Hematopoietic multipotent progenitor cell treated with erythropoietin and hydrocortisone succinate and interleukin-3 and kit ligand, for 6 days (in vitro differentiated cells): Measurements from ENCODE around the gene TSACC.
A peak's percentile ranks its signal among the peaks of the same experiment; 100 is the strongest.

Experiments
- DNase-seq: peaks from one replicate; pipeline ENCODE4 v3.0.0-alpha.2; 2015

The TSACC gene

DNA sequence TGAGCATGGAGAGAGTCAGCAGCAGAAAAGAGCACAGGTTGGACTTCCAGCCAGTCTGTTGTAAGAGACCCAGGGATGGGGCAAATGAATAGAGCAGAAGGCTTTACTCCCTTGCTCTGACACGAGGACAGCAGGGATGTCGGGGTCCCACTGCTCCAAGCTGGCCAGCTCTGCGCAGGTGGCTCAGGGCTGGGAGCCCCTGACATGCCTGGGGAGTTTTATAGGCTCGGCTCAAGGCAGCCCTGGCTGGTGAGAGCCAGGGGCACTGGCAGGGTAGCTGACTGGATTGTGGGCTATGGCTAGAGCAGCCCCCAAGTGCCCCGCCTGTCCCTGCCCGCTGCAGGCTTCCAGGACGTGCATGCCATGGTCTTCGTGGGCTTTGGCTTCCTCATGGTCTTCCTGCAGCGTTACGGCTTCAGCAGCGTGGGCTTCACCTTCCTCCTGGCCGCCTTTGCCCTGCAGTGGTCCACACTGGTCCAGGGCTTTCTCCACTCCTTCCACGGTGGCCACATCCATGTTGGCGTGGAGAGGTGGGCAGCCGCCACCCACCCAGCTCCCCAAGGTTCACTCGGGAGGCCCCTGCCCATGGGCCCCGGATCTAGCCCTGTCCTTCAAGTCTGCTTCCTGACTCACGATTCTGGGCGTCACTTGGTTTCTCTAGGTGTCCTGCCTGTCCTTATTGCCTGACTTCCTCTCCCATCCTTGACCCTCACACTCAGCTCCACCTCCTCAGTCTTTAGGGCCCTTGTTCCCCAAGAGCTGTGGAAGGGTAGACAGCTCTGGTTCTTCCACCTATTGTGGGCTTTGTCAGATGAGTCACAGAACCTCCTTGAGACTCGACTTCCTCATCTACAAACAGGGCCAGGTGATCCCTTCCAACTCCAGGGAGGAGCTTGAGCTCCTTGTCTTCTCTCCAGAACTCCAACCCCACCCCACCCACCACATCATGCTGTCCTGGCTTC lies 38.9 kb downstream of the TSACC start:
- DNase-seq: no peak

DNA sequence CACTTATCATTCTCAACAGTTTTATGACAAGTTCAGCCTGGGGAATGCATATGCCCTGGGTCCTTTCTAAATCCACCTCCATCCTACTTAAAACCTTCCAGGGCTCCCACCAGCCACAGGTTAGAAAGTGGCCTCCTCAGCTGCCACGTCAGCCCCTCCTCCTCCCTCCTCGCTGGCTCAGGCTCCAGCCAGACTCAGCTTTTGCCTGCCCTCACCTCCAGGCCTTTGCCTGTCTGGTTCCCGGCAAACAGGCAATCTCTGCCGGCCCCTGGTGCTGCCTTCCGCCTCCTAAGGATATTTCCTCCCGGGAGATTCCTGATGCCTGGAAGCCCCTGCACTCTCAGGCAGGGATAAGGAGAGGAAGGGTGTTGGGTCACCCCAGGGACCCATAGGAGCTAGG lies 40.2 kb downstream of the TSACC start:
- no peak for DNase-seq

DNA sequence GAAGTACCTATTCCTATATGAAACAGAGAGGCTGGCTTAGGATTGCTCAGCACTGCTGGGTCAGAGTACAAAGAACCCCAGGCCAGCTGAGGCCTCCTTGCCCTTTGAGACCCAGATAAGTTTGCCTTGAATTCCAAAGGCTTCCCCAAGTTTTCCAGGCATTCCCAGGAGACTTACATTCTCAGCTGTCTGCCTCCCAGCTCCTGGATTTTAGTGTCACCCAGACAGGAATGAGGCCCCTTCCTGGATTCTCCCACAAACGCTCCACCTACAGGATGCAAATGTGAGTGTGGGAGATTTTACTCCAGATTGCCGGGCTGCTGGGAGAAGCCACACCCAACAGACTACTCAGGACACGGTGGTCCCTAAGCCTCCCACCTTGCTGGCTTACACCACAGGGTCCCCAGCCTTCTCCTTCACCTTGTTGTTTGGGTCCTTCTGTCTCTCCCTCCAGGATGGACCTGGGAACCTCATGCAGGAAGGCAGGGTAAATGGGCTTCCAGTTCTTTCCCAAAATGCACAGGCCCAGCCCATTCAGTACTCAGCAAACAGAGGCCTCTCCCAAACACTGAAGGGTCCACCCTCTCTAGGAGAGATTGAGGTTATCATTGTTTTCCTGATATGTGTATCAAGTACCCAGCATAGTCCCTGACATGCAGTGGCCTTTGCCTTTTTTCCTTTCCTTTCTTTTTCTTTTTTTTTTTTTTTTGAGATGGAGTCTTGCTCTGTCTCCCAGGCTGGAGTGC lies 41.3 kb downstream of the TSACC start:
- DNase-seq: no peak

DNA sequence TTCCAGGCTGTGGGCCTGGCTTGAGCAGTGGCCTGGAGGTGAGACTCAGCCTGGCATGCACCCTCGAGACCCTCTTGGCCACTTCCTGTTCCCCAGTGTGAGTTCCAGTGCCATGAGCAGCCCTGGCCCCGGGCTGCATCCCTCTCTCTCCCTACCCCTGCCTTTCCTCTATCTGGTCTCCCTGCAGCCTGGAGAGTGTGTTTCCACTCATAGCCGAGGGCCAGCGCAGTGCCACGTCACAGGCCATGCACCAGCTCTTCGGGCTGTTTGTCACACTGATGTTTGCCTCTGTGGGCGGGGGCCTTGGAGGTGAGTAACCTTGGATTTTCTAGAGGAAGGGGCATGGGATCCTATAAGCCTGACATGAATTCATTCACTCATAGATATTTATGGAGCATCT lies 44.2 kb downstream of the TSACC start:
- DNase-seq: no peak

DNA sequence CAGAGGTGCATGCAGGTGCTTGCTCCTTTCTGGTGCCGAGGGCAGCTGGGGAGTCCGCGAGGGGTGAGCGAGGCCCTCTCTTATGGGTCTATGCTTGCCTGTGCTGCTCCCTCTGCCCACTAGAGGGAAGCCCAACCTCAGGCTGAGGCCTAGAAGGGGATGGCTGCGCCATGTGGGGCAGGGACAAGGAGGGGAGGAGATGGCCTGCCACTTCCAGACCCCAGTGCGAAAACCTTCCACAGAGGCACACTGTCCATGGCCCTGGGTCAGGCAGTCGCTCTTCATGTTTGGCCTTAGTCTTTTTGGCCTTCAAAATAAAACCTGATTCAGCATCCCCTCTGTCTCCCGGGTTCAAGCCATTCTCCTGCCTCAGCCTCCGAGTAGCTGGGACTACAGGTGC lies 44.7 kb downstream of the TSACC start:
- peak; percentile 80 for DNase-seq

DNA sequence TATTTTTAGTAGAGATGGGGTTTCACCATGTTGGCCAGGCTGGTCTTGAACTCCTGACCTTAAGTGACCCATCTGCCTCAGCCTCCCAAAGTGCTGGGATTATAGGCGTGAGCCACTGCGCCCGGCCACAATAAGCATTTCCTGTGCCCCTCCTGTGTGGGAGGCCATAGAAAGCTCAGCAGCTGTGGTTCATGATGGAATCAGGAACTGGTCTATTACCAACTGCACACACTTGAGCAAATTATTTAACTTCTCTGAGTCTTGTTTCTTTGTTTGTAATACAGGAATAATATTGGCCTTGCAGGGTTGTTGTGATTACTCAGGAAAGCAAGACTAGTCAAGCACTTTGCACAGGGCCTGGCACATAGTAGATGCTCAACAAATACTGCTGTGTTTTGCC lies 45.7 kb downstream of the TSACC start:
- DNase-seq: no peak

DNA sequence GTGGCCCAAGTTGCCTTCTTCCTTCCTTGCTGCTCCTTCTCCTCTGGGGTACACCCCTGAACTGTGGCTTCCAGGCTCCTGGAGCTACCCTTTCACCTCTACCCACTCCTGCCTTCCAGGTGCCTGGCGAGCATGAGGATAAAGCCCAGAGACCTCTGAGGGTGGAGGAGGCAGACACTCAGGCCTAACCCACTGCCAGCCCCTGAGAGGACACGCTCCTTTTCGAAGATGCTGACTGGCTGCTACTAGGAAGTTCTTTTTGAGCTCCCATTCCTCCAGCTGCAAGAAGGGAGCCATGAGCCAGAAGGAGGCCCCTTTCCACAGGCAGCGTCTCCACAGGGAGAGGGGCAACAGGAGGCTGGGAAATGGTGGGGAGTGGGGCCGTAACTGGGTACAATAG lies 46.3 kb downstream of the TSACC start:
- DNase-seq: no peak

DNA sequence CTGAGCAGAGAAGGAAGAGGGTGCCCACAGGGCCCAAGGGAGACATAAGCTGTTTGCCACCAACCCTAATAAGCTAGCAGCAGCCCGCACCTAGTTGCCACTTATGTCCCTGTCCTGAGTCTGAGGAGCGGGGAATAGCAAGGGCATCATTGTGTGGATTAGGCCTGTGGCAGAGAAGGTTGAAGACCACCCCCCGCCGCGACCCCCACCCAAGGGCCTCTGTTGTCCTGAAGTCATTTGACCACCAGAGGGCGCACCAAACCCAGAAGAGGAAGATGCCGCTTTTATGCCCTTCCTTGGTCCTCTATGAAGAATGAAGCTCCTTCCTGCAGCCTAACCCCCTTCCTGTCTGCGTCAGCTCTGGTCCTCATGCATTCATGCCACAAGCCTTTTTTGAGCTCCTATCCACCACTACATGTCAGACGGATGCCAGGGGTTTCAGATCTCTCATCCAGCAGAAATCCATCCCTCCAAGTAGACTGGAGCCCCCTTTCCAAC lies 47.3 kb downstream of the TSACC start:
- peak; percentile 89 for DNase-seq

DNA sequence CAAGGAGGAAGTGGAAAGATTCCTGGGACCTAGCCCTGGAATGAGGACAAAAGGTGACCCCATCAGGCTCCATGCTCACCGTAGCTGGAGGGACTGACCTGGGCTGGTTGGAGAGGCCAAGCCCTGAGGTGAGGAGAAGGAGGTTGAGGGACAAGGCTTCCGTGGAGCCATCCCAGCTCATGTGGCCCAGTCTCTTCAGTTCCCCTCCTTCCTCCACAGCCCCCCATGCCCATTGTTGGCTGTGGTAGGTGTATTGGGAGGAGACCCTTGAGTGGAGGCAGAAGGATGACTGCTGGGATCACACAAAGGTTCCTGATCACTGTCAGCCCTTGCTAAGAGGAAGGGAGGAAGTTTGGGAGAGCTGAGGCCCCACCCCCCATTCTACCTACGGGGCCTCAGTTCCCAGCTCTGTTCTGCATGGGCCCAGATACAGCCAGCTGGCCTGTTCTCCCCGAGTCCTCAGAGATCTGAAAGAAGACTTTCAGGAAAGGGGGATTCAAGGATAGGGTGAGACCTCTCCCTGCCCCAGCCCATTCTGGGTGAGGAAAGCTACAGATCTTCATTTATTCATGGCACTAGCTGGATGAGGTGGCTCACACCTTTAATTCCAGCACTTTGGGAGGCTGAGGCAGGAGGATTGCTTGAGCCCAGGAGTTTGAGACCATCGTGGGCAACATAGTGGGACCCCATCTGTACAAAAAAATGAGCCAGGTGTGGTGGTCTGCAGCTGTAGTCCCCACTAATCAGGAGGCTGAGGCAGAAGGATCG lies 48.0 kb downstream of the TSACC start:
- DNase-seq: no peak

DNA sequence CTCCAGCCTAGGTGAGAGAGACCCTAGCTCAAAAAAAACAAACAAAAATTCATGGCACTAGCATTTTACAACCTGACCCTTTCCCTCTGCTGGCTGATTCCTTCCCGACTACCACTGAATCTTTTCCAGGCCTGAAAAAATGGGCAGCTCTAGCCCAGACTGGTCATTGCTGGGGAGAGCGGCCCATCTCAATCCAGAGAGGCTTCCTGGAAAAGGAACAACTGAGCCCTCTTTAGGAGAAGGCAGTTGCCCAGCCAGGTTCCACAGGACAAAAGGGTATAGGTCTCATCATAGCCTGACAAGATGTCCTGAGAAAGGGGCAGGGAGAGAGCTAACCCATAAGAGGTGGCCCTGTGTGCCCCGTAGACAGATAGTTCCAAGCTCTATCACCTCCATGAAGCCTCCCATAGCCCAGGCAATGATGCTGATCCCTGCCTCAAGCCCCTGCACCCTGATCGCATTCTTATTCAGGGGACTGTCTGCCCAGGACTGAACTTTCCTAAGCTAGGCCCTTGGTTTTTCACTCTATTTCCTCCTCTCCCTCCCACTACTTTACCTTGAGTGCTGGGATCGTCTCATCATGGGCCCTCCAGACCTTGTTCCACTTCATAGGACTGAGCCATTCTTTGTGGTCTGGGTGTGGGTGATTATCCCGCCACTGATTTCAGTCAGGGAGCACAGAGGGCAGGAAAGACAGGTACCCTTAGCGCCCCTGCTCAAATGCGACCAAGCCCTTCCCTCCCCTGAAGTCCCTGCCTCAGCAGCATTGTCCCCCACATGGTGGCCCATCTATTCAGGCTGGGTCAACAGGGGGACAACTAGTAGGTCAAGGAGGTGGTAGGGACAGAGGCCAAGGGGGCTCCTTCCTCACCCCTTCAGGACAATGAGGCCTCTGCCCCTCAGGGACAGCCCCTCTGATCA lies 48.9 kb downstream of the TSACC start:
- DNase-seq: no peak

DNA sequence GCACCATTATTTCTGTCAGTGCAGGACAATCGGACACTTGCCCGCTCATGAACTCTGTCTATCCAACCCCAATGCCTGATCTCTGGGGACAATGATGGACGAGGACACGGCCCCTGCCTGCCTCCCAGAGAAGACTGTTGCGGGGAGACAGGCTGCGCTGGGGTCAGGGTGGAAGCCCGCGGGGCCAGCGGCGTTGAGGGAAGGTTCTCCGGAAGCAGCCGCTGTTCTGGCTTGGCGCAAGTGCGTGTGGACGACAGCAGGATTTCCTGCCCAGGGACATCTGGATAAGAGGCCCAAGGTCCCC lies 49.5 kb downstream of the TSACC start:
- DNase-seq: no peak

DNA sequence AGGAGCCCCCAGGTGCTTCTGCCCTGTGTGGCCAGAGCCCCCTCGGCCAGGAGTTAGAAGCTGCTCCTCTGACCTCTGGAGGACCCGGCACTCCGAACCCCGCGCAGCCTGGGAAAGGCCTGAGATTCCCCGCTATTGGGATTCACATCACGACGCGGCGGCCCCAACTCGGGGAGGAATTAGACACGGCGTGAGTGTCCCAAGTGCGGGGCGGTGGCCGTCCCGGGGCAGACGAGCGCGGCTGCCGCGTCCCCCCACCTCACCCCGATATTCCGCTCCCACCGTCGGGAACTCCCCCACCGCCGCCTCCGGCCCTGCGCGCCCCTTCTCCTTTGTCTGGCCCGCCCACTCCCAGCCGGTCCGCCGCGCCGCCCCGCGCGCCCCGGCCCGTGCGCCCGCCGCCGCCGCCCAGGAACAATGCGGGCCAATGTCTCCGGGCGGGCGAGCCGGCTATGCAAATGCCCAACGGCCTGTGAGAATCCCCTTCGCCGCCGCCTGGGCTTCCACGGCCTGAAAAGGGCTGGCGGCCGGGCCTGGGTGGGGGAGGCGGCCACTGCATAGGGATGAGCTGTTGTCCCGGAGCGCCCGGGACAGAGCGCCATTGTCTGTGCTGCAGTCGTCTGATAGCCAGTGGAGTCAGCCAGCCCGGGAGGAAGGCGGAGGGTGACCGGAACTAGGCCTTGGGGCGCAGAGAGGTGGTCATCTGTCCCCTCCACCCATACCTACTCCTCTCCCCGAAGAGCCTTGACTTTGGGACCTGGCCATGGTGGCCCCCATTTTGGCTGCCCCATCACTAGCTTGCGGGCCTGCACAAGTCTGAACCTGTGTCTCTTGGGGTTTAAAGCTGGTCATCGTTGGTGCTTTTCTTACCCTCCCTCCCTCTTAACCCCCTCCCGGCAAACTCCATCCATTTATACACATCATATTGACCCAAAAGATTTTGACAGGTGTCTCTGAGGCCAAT lies 50.1 kb downstream of the TSACC start:
- DNase-seq: no peak

DNA sequence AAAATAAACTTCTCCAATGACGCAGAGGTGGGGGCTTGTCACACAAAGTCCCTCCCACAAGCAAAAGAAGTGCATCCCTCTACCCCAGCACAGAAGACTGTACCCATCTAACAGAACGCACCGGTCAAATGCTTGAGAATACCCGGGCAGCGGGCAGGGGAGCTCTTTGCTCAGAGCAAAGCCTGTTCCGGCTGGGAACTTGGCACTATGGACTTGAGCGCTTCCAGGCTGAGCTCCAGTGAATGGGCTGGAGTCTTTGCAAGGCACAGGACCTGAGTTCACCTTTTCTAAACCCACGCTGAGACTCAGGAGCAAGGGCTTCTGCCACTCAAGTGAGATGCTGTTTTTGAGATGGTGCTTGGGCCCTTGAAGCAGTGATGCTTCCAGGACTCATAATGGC lies 51.0 kb downstream of the TSACC start:
- no peak for DNase-seq

DNA sequence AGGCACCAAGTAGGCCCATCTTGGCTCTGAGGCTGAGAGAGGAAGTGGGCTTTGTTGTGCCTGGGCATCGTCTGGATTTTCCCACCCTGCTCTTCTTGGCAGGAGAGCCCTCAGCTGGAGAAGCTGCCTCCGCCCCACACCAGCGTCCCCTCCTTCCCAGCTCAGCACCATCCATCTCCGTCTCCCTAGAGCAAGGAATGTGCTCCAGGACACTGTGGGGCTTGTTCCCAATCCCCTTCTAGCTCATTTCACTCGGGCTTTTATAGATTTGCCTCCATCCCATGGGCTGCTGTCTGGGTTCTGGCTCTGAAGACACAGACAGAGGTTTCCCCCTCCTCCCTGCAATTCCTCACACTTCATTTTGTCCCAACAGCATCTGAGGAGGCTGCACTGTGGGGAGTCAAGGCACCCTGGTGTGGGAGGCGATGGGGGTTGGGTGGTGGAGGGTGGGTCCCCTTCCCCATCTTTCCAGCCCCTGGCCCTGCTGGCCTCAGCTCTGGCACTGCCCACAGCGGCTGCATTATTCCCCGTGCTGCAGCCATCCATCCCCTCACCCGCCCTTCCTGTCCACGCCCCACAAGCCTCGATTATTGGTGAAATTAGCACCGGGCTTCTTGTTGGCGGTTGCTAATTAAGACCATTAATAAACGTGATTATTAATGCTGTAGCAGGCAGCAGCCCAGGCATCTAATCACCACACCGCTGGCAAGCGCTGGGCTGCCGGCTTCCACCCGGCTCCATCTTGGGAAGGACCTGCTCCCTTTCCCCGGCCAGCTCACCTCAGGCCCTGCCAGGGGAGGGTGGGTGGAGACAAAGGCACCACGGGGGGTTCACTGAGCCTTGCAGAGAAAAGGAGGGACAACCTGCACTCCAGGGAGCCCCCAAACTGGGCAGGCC lies 52.4 kb downstream of the TSACC start:
- no peak for DNase-seq

DNA sequence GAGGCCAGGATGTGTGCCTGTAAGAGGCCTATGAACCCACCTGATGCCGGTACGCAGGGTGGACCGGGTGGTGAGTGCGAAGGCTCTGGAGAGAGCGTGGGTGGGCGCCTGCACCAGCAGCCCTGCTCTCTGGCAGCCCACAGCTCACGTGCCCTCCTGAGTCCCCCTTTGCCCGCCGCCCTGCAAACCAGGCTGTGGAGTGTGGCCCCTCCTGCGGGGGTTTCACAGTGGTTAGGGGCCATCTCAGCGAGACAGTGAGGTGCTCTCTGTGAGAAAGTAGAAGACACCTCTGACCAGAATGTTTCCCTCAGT lies 53.0 kb downstream of the TSACC start:
- no peak for DNase-seq

DNA sequence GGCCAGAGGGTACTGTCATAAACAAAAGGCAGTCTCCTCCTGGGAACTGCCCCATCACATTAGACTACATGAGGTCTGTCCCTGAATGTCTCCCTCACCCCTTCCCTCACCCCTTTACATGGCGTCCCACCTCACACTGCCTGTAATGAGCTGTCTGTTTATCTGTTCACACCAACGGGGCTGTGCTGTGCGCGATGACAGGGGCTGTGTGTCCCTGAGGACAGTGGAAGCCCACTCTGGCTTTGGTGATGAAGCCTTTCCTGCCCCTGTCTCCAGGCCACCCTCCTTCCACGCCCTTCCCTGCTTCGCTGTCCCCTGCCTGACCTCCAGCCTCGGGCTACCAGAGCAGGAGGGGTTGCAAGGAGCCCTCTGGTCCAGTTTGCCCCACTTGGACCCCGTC lies 53.4 kb downstream of the TSACC start:
- no peak for DNase-seq

DNA sequence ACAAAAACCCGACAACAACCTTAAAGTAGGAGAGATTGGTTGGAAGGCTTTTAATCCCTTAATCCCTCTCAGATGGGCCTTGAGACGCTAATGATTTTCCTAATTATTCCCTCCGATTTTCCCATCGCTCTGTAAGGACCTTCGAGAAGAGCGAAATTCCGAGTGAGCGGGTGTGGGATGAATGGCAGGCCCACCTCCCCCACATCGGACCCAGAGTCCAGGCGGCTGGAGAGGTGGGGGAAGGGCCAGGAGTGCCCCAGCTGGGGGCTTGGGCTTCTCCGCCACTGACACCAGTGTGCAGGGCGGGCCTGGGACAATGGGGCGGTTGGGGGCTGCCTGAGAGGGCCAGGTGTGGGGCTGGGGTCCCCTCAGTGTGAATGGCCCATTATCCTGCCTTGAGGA lies 54.1 kb downstream of the TSACC start:
- no peak for DNase-seq

DNA sequence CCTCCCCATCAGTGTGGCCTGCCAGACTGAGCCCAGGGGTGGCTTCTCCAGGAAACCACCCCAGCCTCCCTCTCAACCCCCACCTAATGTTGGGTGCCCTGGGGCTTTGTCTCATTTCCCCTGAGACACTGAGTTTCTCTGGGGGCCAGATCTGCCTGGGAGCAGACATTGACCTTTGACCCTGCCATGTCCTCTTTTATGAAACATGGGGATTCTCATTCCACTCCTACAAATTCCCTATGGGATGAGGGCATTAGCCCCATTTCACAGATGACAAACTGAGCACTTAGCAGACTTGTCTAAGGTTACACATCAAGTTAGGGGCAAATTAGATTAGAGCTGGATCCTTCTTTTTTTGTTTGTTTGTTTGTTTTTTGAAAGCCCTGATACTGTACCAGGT lies 54.8 kb downstream of the TSACC start:
- DNase-seq: no peak

DNA sequence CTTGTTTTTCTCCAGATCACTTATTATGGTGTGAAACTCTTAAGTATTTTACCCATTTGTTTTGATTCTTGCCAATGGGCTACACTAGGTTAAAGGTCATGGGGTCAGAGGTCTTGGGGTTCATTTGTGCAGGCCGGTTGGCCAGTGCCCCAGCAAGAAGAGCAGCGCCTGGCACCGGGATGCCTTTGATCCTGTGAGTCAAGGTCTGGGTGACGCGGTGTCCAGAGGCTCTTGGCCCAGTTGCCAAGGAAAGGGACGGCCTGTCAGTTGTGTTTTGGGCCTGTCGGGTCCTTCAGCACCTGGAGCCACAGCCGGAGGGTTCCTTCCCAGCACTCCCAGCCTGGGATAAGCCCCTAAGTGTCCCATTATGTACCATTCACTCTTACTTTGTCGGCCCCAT lies 55.8 kb downstream of the TSACC start:
- DNase-seq: no peak

DNA sequence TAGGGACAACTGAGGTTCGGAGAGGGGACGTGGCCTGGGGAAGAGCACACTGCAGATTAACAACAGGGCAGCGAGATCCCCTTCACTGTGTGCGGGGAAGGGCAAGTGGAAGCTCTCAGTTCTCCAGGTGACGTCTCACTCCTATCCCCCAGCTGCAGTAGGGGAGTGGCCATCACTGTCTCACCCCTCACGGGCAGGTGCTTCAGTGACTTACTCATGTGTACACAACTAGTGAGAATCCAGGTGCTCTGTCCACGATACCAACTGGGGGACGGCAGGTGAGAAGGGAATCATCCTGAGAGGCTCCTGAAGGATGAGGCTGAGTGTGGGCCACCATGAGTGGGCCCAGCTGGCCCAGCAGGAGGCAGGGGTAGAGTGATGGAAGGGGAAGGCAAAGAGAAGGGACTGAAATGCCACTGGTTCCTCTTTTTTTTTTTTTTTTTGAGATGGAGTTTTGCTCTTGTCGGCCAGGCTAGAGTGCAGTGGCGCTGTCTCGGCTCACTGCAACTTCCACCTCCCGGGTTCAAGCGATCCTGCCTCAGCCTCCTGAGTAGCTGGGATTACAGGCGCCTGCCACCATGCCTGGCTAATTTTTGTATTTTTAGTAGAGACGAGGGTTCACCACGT lies 56.6 kb downstream of the TSACC start:
- peak; percentile 16 for DNase-seq
